HEK293 (cell line): ENCODE measurements around the gene RBP2.

ENCODE experiments used
- CTCF ChIA-PET: fragments of 350-600 bp; formaldehyde crosslinking; extraction: SDS; loops from one replicate; lab custom pipeline; 2021; ENCODE audit warnings: antibody characterized with exemption; lab: Yijun Ruan, JAX
- POLR2A ChIA-PET: fragments of 300-600 bp; formaldehyde crosslinking; extraction: SDS; loops from one replicate; lab custom pipeline; 2020; ENCODE audit warnings: antibody characterized with exemption, inconsistent platforms; lab: Yijun Ruan, JAX
- H3K27ac ChIP-seq: fragments of 200-500 bp; sonication (Bioruptor generic); 2 replicates; pipeline ENCODE4 v1.5.1; 2014; ENCODE audit warnings: low read depth, low read length, control low read depth, inconsistent platforms; ENCODE audit errors: extremely low read depth
- H3K36me3 ChIP-seq, 2 experiments: fragments of 200-500 bp in 1 of 2; sonication (Bioruptor generic) in 1 of 2; 1 replicate in 1 of 2; 2 replicates in 1 of 2; pipeline ENCODE4 v1.5.1; 2014 to 2017; ENCODE audit warnings: inconsistent platforms in 2 of 2, low read length in 2 of 2; ENCODE audit not compliant: control insufficient read depth in 2 of 2, insufficient read depth in 1 of 2
- H3K4me1 ChIP-seq: fragments of 200-500 bp; sonication (Bioruptor generic); 2 replicates; pipeline ENCODE4 v1.5.1; 2014; ENCODE audit warnings: mild to moderate bottlenecking, low read length, inconsistent platforms; ENCODE audit not compliant: control insufficient read depth, insufficient read depth
- H3K4me3 ChIP-seq: 2 replicates; pipeline ENCODE4 v1.5.1; 2011; ENCODE audit warnings: low read depth, mild to moderate bottlenecking, control low read depth, low read length, moderate library complexity
- H3K9me3 ChIP-seq: fragments of 200-500 bp; sonication (Bioruptor generic); 2 replicates; pipeline ENCODE4 v1.5.1; 2014; ENCODE audit warnings: low read depth, low read length, inconsistent platforms; ENCODE audit not compliant: control insufficient read depth, insufficient read depth
- BCL11B ChIP-seq: fragments of 450-650 bp; formaldehyde crosslinking; IDR thresholded peaks from 2 replicates; pipeline ENCODE4 v1.5.1; 2016; ENCODE audit warnings: low read depth, missing biosample characterization, missing genetic modification characterization
- GLI4 ChIP-seq: fragments of 450-650 bp; formaldehyde crosslinking; IDR thresholded peaks from 2 replicates; pipeline ENCODE4 v1.5.1; 2016; ENCODE audit warnings: missing biosample characterization, missing genetic modification characterization
- GLIS2 ChIP-seq: fragments of 450-650 bp; formaldehyde crosslinking; IDR thresholded peaks from 2 replicates; pipeline ENCODE4 v1.5.1; 2016; ENCODE audit warnings: missing biosample characterization, missing genetic modification characterization
- HOXA7 ChIP-seq: sonication (generic); formaldehyde crosslinking; IDR thresholded peaks from 2 replicates; pipeline ENCODE4 v1.8.1; 2022; ENCODE audit warnings: missing genetic modification reagents, borderline replicate concordance
- KLF7 ChIP-seq: fragments of 450-650 bp; formaldehyde crosslinking; IDR thresholded peaks from 2 replicates; pipeline ENCODE4 v1.5.1; 2016; ENCODE audit warnings: missing biosample characterization, missing genetic modification characterization, borderline replicate concordance
- KLF9 ChIP-seq: fragments of 450-650 bp; formaldehyde crosslinking; IDR thresholded peaks from 2 replicates; pipeline ENCODE4 v1.5.1; 2016; ENCODE audit warnings: missing biosample characterization, missing genetic modification characterization, low read depth
- MEIS1 ChIP-seq: sonication (generic); formaldehyde crosslinking; IDR thresholded peaks from 2 replicates; pipeline ENCODE4 v1.8.1; 2022; ENCODE audit warnings: missing genetic modification reagents, mild to moderate bottlenecking, borderline replicate concordance
- OVOL3 ChIP-seq: fragments of 450-650 bp; formaldehyde crosslinking; IDR thresholded peaks from 2 replicates; pipeline ENCODE4 v1.5.1; 2016; ENCODE audit warnings: missing biosample characterization, missing genetic modification characterization
- PRDM1 ChIP-seq: fragments of 450-650 bp; formaldehyde crosslinking; IDR thresholded peaks from 2 replicates; pipeline ENCODE4; 2016; ENCODE audit warnings: missing biosample characterization, missing genetic modification characterization
- SALL2 ChIP-seq: fragments of 450-650 bp; formaldehyde crosslinking; IDR thresholded peaks from 2 replicates; pipeline ENCODE4 v1.5.0; 2017; ENCODE audit warnings: missing biosample characterization, mild to moderate bottlenecking, missing genetic modification characterization, borderline replicate concordance
- SCRT1 ChIP-seq: fragments of 450-650 bp; formaldehyde crosslinking; IDR thresholded peaks from 2 replicates; pipeline ENCODE4 v1.5.1; 2016; ENCODE audit warnings: missing biosample characterization, missing genetic modification characterization, borderline replicate concordance
- TCF7L2 ChIP-seq: IDR thresholded peaks from 2 replicates; pipeline ENCODE4 v1.6.1; 2011; ENCODE audit warnings: low read depth, mild to moderate bottlenecking, inconsistent platforms, low read length, moderate library complexity, borderline replicate concordance
- WT1 ChIP-seq: fragments of 450-650 bp; formaldehyde crosslinking; IDR thresholded peaks from 2 replicates; pipeline ENCODE4 v1.5.1; 2016; ENCODE audit warnings: missing biosample characterization, missing genetic modification characterization
- ZBTB8A ChIP-seq: fragments of 450-650 bp; formaldehyde crosslinking; IDR thresholded peaks from 2 replicates; pipeline ENCODE4 v1.5.1; 2016; ENCODE audit warnings: missing biosample characterization, missing genetic modification characterization
- ZFHX2 ChIP-seq: fragments of 450-650 bp; formaldehyde crosslinking; conservative IDR thresholded peaks from 2 replicates; pipeline ENCODE4 v1.5.1; 2016; ENCODE audit warnings: missing biosample characterization, missing genetic modification characterization
- ZNF138 ChIP-seq: fragments of 450-650 bp; formaldehyde crosslinking; IDR thresholded peaks from 2 replicates; pipeline ENCODE4 v1.5.1; 2016; ENCODE audit warnings: missing biosample characterization, missing genetic modification characterization, borderline replicate concordance
- ZNF140 ChIP-seq: fragments of 450-650 bp; formaldehyde crosslinking; IDR thresholded peaks from 2 replicates; pipeline ENCODE4 v1.5.1; 2016; ENCODE audit warnings: missing biosample characterization, missing genetic modification characterization
- ZNF311 ChIP-seq: fragments of 450-650 bp; formaldehyde crosslinking; IDR thresholded peaks from 2 replicates; pipeline ENCODE4 v1.5.1; 2017; ENCODE audit warnings: missing biosample characterization, missing genetic modification characterization, borderline replicate concordance
- ZNF366 ChIP-seq: fragments of 450-650 bp; formaldehyde crosslinking; conservative IDR thresholded peaks from 2 replicates; pipeline ENCODE4 v1.5.1; 2016; ENCODE audit warnings: missing biosample characterization, missing genetic modification characterization
- ZNF394 ChIP-seq: fragments of 450-650 bp; formaldehyde crosslinking; IDR thresholded peaks from 2 replicates; pipeline ENCODE4 v1.5.1; 2016; ENCODE audit warnings: missing biosample characterization, missing genetic modification characterization, mild to moderate bottlenecking, moderate library complexity, borderline replicate concordance
- ZNF514 ChIP-seq: fragments of 450-650 bp; formaldehyde crosslinking; IDR thresholded peaks from 2 replicates; pipeline ENCODE4 v1.5.1; 2016; ENCODE audit warnings: missing biosample characterization, missing genetic modification characterization
- ZNF529 ChIP-seq: fragments of 450-650 bp; formaldehyde crosslinking; IDR thresholded peaks from 2 replicates; pipeline ENCODE4 v1.5.1; 2017; ENCODE audit warnings: missing genetic modification characterization, missing biosample characterization; ENCODE audit not compliant: insufficient replicate concordance
- ZNF544 ChIP-seq: fragments of 450-650 bp; formaldehyde crosslinking; IDR thresholded peaks from 2 replicates; pipeline ENCODE4 v1.5.0; 2017; ENCODE audit warnings: missing biosample characterization, missing genetic modification characterization
- ZNF561 ChIP-seq: fragments of 450-650 bp; IDR thresholded peaks from 2 replicates; pipeline ENCODE4 v1.5.1; 2018; ENCODE audit warnings: missing biosample characterization, missing genetic modification characterization, borderline replicate concordance
- ZNF571 ChIP-seq: fragments of 450-650 bp; formaldehyde crosslinking; IDR thresholded peaks from 2 replicates; pipeline ENCODE4 v1.5.0; 2017; ENCODE audit warnings: missing biosample characterization, missing genetic modification characterization
- ZNF600 ChIP-seq: fragments of 450-650 bp; formaldehyde crosslinking; IDR thresholded peaks from 2 replicates; pipeline ENCODE4 v1.5.1; 2016; ENCODE audit warnings: missing biosample characterization, missing genetic modification characterization
- ZNF658 ChIP-seq: fragments of 450-650 bp; formaldehyde crosslinking; IDR thresholded peaks from 2 replicates; pipeline ENCODE4; 2016; ENCODE audit warnings: missing biosample characterization, missing genetic modification characterization
- ZNF701 ChIP-seq: fragments of 450-650 bp; formaldehyde crosslinking; IDR thresholded peaks from 2 replicates; pipeline ENCODE4 v1.5.1; 2016; ENCODE audit warnings: missing biosample characterization, missing genetic modification characterization
- ZNF768 ChIP-seq: fragments of 450-650 bp; formaldehyde crosslinking; IDR thresholded peaks from 2 replicates; pipeline ENCODE4 v1.5.1; 2018; ENCODE audit warnings: missing biosample characterization, mild to moderate bottlenecking, missing genetic modification characterization
- ZNF791 ChIP-seq: fragments of 450-650 bp; formaldehyde crosslinking; IDR thresholded peaks from 2 replicates; pipeline ENCODE4 v1.5.1; 2016; ENCODE audit warnings: missing biosample characterization, missing genetic modification characterization
- ZNF837 ChIP-seq: fragments of 450-650 bp; formaldehyde crosslinking; IDR thresholded peaks from 2 replicates; pipeline ENCODE4 v1.5.1; 2016; ENCODE audit warnings: missing biosample characterization, missing genetic modification characterization
- ZSCAN18 ChIP-seq: fragments of 450-650 bp; formaldehyde crosslinking; IDR thresholded peaks from 2 replicates; pipeline ENCODE4 v1.5.1; 2016; ENCODE audit warnings: missing biosample characterization, missing genetic modification characterization
- TF ChIP-seq, protein P1 (sequence below): fragments of 450-650 bp; formaldehyde crosslinking; IDR thresholded peaks from 2 replicates; pipeline ENCODE4 v1.5.1; 2016; ENCODE audit warnings: missing biosample characterization, missing genetic modification characterization
- TF ChIP-seq, protein P2 (sequence below): fragments of 450-650 bp; formaldehyde crosslinking; IDR thresholded peaks from 2 replicates; pipeline ENCODE4 v1.5.1; 2017; ENCODE audit warnings: missing biosample characterization, missing genetic modification characterization

RBP2 gene

GRCh38 chr3:139518926-139519842 is 42.9 kb upstream of the RBP2 start:
- Histone ChIP-seq H3K4me1 (no peaks in the 10 kb centered on the region), H3K36me3 (no peaks in the 10 kb centered on the region), H3K9me3 (no peaks in the 10 kb centered on the region), H3K27ac (no peak overlapping the region), H3K4me3 (no peak overlapping the region)
- ChIA-PET POLR2A (no interaction called here), CTCF (interaction anchor here (0.5 to 2.1 kb wide), 9 partner anchors 9 to 543 kb away, joined by 3 to 6 read pairs (median 3); no protein-coding TSS in a partner anchor)
- TF ChIP-seq ZNF544 (tag by site-specific recombination), result no peak
- no peak for TF ChIP-seq ZNF791 (tag by site-specific recombination)
- no peak for TF ChIP-seq SALL2 (tag by site-specific recombination)
- TF ChIP-seq, protein P1, sequence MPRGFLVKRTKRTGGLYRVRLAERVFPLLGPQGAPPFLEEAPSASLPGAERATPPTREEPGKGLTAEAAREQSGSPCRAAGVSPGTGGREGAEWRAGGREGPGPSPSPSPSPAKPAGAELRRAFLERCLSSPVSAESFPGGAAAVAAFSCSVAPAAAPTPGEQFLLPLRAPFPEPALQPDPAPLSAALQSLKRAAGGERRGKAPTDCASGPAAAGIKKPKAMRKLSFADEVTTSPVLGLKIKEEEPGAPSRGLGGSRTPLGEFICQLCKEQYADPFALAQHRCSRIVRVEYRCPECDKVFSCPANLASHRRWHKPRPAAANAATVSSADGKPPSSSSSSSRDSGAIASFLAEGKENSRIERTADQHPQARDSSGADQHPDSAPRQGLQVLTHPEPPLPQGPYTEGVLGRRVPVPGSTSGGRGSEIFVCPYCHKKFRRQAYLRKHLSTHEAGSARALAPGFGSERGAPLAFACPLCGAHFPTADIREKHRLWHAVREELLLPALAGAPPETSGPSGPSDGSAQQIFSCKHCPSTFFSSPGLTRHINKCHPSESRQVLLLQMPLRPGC (tag by site-specific recombination), result no peak
- no peak for TF ChIP-seq ZNF561 (tag by site-specific recombination)
- TF ChIP-seq HOXA7 (CRISPR knock-in tag), result no peak
- no peak for TF ChIP-seq ZNF394
- no peak for TF ChIP-seq ZNF768 (tag by site-specific recombination)
- no peak for TF ChIP-seq KLF9 (tag by site-specific recombination)
- no peak for TF ChIP-seq OVOL3 (tag by site-specific recombination)
- TF ChIP-seq ZNF311 (tag by site-specific recombination), result no peak
- TF ChIP-seq TCF7L2, result no peak
- TF ChIP-seq, protein P2, sequence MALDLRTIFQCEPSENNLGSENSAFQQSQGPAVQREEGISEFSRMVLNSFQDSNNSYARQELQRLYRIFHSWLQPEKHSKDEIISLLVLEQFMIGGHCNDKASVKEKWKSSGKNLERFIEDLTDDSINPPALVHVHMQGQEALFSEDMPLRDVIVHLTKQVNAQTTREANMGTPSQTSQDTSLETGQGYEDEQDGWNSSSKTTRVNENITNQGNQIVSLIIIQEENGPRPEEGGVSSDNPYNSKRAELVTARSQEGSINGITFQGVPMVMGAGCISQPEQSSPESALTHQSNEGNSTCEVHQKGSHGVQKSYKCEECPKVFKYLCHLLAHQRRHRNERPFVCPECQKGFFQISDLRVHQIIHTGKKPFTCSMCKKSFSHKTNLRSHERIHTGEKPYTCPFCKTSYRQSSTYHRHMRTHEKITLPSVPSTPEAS (tag by site-specific recombination), result no peak
- no peak for TF ChIP-seq ZNF837
- no peak for TF ChIP-seq ZNF701 (tag by site-specific recombination)
- TF ChIP-seq KLF7, result no peak

DNA sequence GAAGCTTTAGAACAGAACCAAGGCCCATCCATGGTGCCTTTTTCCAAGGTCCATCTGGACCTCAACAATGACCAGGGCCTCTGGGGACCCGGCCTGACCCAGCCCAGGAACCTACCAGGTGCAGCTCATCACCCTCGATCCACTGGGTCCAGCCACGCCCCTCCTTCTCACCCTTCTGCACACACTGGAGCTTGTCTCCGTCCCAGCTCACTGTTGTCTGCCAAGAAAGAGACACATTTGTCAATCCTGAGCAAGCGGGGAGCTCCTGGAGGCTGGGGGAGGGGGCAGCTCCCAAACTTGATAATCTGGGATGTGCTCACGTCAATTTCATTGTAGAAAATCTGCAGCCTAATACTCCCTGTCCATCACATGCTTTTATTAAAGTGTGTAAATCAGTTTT is 42.0 kb upstream of the RBP2 start:
- POLR2A ChIA-PET, result no interaction called here
- H3K4me1 ChIP-seq, result no peaks in the 10 kb centered on the region
- no peak for TF ChIP-seq ZSCAN18 (tag by site-specific recombination)
- TF ChIP-seq ZNF658 (tag by site-specific recombination), result no peak
- no peak for TF ChIP-seq ZNF571 (tag by site-specific recombination)
- TF ChIP-seq MEIS1, result no peak
- no peak for TF ChIP-seq ZNF138 (tag by site-specific recombination)
- TF ChIP-seq ZNF140 (tag by site-specific recombination), result no peak
- TF ChIP-seq ZFHX2 (tag by site-specific recombination), result no peak
- TF ChIP-seq ZNF514 (tag by site-specific recombination), result no peak
- no peak for TF ChIP-seq SCRT1 (tag by site-specific recombination)
- no peak for TF ChIP-seq ZNF366 (tag by site-specific recombination)
- no peak for TF ChIP-seq PRDM1 (tag by site-specific recombination)
- TF ChIP-seq GLIS2 (tag by site-specific recombination), result no peak
- no peak for TF ChIP-seq ZNF529
- no peak for TF ChIP-seq GLI4 (tag by site-specific recombination)
- TF ChIP-seq ZNF600 (tag by site-specific recombination), result no peak
- TF ChIP-seq WT1, result no peak
- TF ChIP-seq ZBTB8A (tag by site-specific recombination), result no peak
- TF ChIP-seq BCL11B (tag by site-specific recombination), result no peak
- no peaks in the 10 kb centered on the region for H3K9me3 ChIP-seq
- H3K36me3 ChIP-seq, result no peaks in the 10 kb centered on the region
- CTCF ChIA-PET, result interaction anchor here (0.5 to 1.2 kb wide), 5 partner anchors 8 to 133 kb away, joined by 3 to 4 read pairs (median 3); no protein-coding TSS in a partner anchor
- no peak overlapping the region for H3K4me3 ChIP-seq
- H3K27ac ChIP-seq, result no peak overlapping the region
